Caco-2 (cell line): ENCODE data around the gene ADK. TPM values are rescaled to one million over a fixed set of nuclear protein-coding genes. Genes with fewer than 3 reads are reported as not detected.

Experiments used
- BruUV-seq: library from RNA; stranded (reverse); fragments of 400-500 nt; replicated peaks from 2 replicates; lab custom pipeline; 2021; lab: Mats Ljungman, UMichigan
- CTCF ChIA-PET: fragments of 300-600 bp; sonication (Branson Sonifier 250); formaldehyde crosslinking; loops from one replicate; lab custom pipeline; 2022; ENCODE audit warnings: antibody characterized with exemption; lab: Charles Lee
- POLR2A ChIA-PET: fragments of 300-600 bp; sonication (Branson Sonifier 250); formaldehyde crosslinking; loops from one replicate; lab custom pipeline; 2022; ENCODE audit warnings: antibody characterized with exemption; lab: Charles Lee
- DNase-seq, 2 experiments: peaks; one replicate each; pipeline versions ENCODE4 v3.0.0 to v3.0.0-alpha.2; 2020 to 2022
- H3K27me3 ChIP-seq: replicated peaks from 2 replicates; pipeline ENCODE4 v1.6.0; 2011; ENCODE audit warnings: low read length; ENCODE audit not compliant: control insufficient read depth, insufficient read depth
- H3K36me3 ChIP-seq: 2 replicates; pipeline ENCODE4 v1.5.1; 2011; ENCODE audit warnings: low read length; ENCODE audit not compliant: control insufficient read depth, insufficient read depth
- H3K4me1 ChIP-seq: fragments of 250-450 bp; sonication (Bioruptor Pico); 2 replicates; pipeline ENCODE4 v1.5.1; 2020; ENCODE audit warnings: mild to moderate bottlenecking
- H3K4me3 ChIP-seq: 2 replicates; pipeline ENCODE4 v1.5.1; 2011; ENCODE audit warnings: low read depth, mild to moderate bottlenecking, control low read depth, low read length
- H3K9me3 ChIP-seq: fragments of 250-450 bp; sonication (Bioruptor Pico); 2 replicates; pipeline ENCODE4 v1.5.1; 2020; ENCODE audit warnings: mild to moderate bottlenecking, moderate library complexity
- H3K27ac Mint-ChIP-seq: one replicate; pipeline ENCODE4 v1.8.0; 2022; ENCODE audit warnings: mixed read lengths; ENCODE audit not compliant: unreplicated experiment
- H3K27me3 Mint-ChIP-seq: one replicate; pipeline ENCODE4 v1.8.0; 2022; ENCODE audit warnings: mixed read lengths; ENCODE audit not compliant: insufficient read depth, unreplicated experiment
- H3K36me3 Mint-ChIP-seq: one replicate; pipeline ENCODE4 v1.8.0; 2022; ENCODE audit warnings: mild to moderate bottlenecking, mixed read lengths; ENCODE audit not compliant: insufficient read depth, unreplicated experiment
- H3K4me1 Mint-ChIP-seq: one replicate; pipeline ENCODE4 v1.8.0; 2022; ENCODE audit warnings: low read depth, mixed read lengths; ENCODE audit not compliant: unreplicated experiment
- H3K4me3 Mint-ChIP-seq: one replicate; pipeline ENCODE4 v1.8.0; 2022; ENCODE audit warnings: mild to moderate bottlenecking, moderate library complexity, mixed read lengths; ENCODE audit not compliant: unreplicated experiment
- H3K9me3 Mint-ChIP-seq: one replicate; pipeline ENCODE4 v1.8.0; 2022; ENCODE audit warnings: mixed read lengths; ENCODE audit not compliant: unreplicated experiment
- intact Hi-C: fragments of 100-400 bp; cut with micrococcal nuclease; formaldehyde crosslinking; loops from one replicate; pipeline ENCODE4 v1.10.0; 2022; ENCODE audit not compliant: unreplicated experiment
- total RNA-seq: library from RNA; stranded (reverse); gene quantifications from 2 replicates; pipeline ENCODE4 v1.2.3, GENCODE V29; 2022
- TF ChIP-seq, protein P1 (sequence below), 2 experiments: fragments of 200-600 bp in 1 of 2; IDR thresholded peaks; 1 replicate in 1 of 2; 2 replicates in 1 of 2; pipeline versions ENCODE4 v1.5.1 to v1.8.0; 2011 to 2022; ENCODE audit warnings: antibody characterized with exemption in 1 of 2, control low read depth in 1 of 2, inconsistent platforms in 1 of 2, low read depth in 1 of 2, low read length in 1 of 2, mild to moderate bottlenecking in 1 of 2, moderate library complexity in 1 of 2; ENCODE audit not compliant: insufficient read depth in 1 of 2, severe bottlenecking in 1 of 2, unreplicated experiment in 1 of 2

Gene ADK
- total RNA-seq, 1 experiment from 2014 or later, result 105 TPM

DNA sequence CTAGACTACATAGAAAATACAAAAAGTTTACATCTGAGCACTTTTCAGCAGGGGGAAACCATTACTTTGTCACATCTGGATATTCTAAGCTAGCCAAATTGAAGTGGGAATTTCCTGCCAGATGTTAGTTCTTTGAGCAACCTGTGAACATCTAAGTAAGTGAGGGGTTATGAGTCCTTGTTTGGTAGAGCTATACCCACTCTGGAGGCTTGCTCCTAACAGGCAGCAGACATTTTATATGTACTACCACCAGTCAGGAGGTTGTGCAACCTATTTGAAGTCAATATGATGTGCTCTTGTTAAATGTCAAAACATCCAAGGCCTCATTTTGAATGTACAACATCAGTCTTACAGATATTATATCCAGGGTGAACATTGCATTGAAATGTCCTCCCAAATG is 532.0 kb downstream of the ADK start:
- Histone ChIP-seq H3K27me3 (no peaks in the 10 kb centered on the region), H3K4me3 (no peak overlapping the region), H3K9me3 (no peaks in the 10 kb centered on the region), H3K4me1 (no peaks in the 10 kb centered on the region), H3K36me3 (no peaks in the 10 kb centered on the region)
- Mint-ChIP-seq H3K4me1 (no peaks in the 10 kb centered on the region), H3K27me3 (no peaks in the 10 kb centered on the region), H3K36me3 (peaks cover 7% of the 10 kb centered on the region), H3K4me3 (no peak overlapping the region), H3K9me3 (no peaks in the 10 kb centered on the region), H3K27ac (no peak overlapping the region)
- CTCF ChIA-PET, result no interaction called here
- intact Hi-C loops, result no loop called here
- TF ChIP-seq, protein P1, sequence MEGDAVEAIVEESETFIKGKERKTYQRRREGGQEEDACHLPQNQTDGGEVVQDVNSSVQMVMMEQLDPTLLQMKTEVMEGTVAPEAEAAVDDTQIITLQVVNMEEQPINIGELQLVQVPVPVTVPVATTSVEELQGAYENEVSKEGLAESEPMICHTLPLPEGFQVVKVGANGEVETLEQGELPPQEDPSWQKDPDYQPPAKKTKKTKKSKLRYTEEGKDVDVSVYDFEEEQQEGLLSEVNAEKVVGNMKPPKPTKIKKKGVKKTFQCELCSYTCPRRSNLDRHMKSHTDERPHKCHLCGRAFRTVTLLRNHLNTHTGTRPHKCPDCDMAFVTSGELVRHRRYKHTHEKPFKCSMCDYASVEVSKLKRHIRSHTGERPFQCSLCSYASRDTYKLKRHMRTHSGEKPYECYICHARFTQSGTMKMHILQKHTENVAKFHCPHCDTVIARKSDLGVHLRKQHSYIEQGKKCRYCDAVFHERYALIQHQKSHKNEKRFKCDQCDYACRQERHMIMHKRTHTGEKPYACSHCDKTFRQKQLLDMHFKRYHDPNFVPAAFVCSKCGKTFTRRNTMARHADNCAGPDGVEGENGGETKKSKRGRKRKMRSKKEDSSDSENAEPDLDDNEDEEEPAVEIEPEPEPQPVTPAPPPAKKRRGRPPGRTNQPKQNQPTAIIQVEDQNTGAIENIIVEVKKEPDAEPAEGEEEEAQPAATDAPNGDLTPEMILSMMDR (IDR thresholded peaks at IDR 0.05; ENCODE audit: insufficient read depth in 1 of 2, low read depth in 1 of 2, low read length in 1 of 2, severe bottlenecking in 1 of 2, unreplicated experiment in 1 of 2), result no peak
- BruUV-seq, result no TSS peak
- POLR2A ChIA-PET, result no interaction called here
- no peak for DNase-seq

DNA sequence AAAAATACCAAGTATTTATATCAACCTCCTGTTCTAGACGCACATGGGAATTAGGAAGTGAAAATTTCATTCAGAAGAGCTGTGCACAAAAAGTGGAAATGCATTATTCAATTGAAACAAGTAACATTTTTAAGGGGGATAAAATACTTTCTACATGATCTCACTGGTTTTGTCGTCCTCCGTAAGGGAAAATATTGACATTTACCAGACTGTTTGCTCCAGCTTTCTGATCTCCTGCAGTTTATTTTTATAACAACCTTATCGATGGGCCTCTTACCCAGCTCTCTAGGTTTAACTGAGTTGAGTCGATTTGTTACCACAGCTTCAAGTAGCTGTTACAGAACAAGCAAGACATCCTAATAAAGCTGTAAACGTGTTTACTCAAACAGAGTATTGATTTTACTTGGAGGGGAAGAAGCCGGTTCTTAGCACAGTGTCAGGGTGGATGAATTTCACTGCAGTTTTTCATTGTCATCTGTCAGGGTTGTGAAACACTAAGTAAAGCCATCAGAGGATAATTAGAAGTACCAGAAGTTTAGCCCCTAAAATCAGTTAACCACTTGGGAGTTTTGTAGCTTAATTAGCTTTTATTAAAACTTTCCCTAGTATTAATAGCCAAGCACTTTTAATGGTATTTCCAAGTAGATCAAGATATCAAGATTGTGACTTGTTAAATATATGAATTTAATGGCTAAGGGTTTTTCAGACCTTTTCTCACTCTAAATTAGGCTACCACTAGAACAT is 532.8 kb downstream of the ADK start:
- Histone ChIP-seq H3K27me3 (no peaks in the 10 kb centered on the region), H3K9me3 (no peaks in the 10 kb centered on the region), H3K4me3 (no peak overlapping the region), H3K4me1 (no peaks in the 10 kb centered on the region), H3K36me3 (no peaks in the 10 kb centered on the region)
- Mint-ChIP-seq H3K27me3 (no peaks in the 10 kb centered on the region), H3K27ac (no peak overlapping the region), H3K9me3 (no peaks in the 10 kb centered on the region), H3K4me1 (no peaks in the 10 kb centered on the region), H3K4me3 (no peak overlapping the region), H3K36me3 (peaks cover 7% of the 10 kb centered on the region)
- ChIA-PET CTCF (no interaction called here), POLR2A (no interaction called here)
- DNase-seq, result no peak
- BruUV-seq, result no TSS peak
- intact Hi-C loops, result no loop called here
- TF ChIP-seq, protein P1 (IDR thresholded peaks at IDR 0.05; ENCODE audit: insufficient read depth in 1 of 2, low read depth in 1 of 2, low read length in 1 of 2, severe bottlenecking in 1 of 2, unreplicated experiment in 1 of 2), result no peak

DNA sequence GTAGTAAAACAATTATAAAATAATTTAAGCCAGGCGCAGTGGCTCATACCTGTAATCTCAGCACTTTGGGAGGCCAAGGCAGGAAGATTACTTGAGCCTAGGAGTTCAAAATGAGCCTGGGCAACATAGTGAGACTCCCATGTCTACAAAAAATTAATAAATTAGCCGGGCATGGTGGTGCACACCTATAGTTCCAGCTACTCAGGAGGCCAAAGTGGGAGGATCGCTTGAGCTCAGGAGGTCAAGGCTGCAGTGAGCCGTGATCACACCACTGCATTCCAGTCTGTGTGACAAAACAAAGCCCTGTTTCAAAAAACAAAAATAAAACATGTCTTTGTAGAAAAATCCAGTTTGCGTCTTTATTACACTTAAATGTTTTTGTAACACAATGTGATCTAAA is 533.4 kb downstream of the ADK start:
- TF ChIP-seq, protein P1 (IDR thresholded peaks at IDR 0.05; ENCODE audit: insufficient read depth in 1 of 2, low read depth in 1 of 2, low read length in 1 of 2, severe bottlenecking in 1 of 2, unreplicated experiment in 1 of 2), result no peak
- Mint-ChIP-seq H3K27me3 (no peaks in the 10 kb centered on the region), H3K36me3 (peaks cover 7% of the 10 kb centered on the region), H3K4me1 (no peaks in the 10 kb centered on the region), H3K27ac (no peak overlapping the region), H3K9me3 (no peaks in the 10 kb centered on the region), H3K4me3 (no peak overlapping the region)
- BruUV-seq, result no TSS peak
- no peak for DNase-seq
- ChIA-PET POLR2A (no interaction called here), CTCF (no interaction called here)
- no peaks in the 10 kb centered on the region for H3K36me3 ChIP-seq
- H3K4me1 ChIP-seq, result no peaks in the 10 kb centered on the region
- H3K27me3 ChIP-seq, result no peaks in the 10 kb centered on the region
- intact Hi-C loops, result no loop called here
- no peaks in the 10 kb centered on the region for H3K9me3 ChIP-seq
- no peak overlapping the region for H3K4me3 ChIP-seq
